T-helper 2 cell treated with Interferon-gamma antibody and Interleukin-4, amounts not matched to agents 100 ng/mL and 5 ng/mL, for 36 hours (primary cell): Measurements from ENCODE around the gene MTPN. TPM values are rescaled to one million over a fixed set of nuclear protein-coding genes. Genes with fewer than 3 reads are reported as not detected.

Experiments
- intact Hi-C: fragments of 100-400 bp; cut with micrococcal nuclease; formaldehyde crosslinking; loops from one replicate; pipeline ENCODE4 v1.15.1; 2023
- total RNA-seq: library from RNA; stranded (reverse); gene quantifications from 2 replicates; pipeline ENCODE4 v1.2.3, GENCODE V29; 2022

The MTPN gene
- total RNA-seq, 1 donor from 2014 or later, result 129 TPM

DNA sequence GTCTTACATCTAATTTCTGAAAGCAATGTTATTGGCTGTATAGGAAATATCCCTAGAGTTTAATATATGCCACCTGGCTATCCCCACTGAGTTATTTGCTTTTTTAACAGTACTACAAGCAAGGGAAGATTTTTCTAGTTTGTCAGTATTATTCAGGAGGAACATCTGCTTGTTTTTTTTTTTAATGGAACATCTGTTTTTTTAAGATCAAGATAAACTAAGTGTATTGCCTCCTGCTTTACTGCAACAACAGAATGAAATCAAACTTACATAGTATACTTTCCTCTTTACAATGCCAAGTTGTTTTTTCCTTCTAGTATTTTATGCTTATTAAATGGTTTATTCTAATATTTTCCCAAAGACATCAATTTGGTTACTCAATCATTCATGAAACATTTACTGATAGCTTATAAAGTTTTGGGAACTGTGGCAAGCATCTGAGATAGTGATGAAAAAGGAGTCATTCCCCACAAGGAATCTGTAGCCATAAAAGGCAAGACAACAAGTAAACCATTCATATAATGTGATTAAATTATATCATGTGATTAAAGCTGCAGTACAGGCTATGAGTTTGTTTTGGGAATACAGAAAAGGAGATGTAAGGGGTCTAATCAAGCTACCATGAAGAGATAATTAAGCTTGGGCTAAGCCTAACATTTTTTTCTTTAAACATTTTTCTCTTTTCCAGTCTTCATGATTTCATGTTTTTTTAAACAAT lies 17.4 kb downstream of the MTPN start:
- intact Hi-C loops, result no loop called here

DNA sequence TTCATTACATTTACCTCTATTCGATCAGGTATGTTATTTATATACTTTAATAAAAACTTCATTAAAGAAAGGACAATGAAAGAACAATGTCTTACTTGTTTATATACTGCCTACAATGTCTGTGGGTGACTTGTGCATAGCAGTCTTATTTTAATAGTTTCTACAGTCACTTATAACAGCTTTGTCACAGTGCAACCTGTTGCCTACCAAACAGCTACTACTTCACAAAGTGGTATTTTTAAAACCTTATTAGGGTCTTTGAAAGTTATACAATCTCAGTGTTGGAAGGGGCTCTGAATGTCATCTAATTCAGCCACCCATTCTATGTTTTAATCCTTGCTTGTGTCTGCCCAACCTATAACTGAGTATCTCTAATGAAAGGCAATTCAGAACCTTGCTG lies 19.0 kb downstream of the MTPN start:
- intact Hi-C loops, result no loop called here

- intact Hi-C loops, result no loop called here
Measured at GRCh38 chr7:135957627-135958026, 19.5 kb downstream of the MTPN start.

- intact Hi-C loops, result no loop called here
Measured at GRCh38 chr7:135956393-135956792, 20.8 kb downstream of the MTPN start.

DNA sequence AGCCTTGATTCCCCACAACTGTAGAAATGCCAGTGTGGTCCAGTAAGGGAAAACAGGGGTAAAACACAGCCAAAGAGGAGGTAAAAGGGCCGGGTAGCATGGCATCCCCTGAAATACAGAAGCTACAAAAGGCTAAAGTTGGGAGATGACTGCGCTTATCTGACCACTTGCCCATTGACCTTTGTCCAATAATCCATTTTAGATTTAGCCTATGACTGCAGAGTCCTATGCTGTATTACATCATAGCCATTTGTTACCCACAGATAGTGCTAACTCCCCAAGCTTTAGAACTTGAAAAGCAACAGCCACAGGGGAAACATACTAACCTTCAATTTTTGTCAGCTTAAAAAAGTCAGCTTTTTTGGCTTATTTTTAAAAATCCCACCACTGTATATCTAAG lies 26.2 kb downstream of the MTPN start:
- intact Hi-C loops, result no loop called here

DNA sequence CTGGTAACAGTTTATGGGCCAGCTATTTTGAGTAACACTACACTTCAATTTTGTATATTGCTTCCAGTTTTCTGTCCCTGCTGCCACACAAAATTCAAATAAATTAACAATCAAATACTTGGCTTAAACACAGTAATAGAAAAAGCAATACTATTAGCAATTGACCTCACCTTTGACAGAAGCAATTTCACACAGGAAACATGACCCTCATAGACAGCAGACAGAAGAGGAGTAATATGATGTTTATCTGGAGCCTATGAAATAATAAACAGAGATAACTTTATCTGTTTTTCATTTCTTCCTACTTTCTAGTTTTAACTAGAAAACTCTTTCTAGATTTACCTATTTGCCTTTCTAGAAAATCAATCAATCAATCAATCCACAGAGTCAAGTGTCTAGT lies 26.7 kb downstream of the MTPN start:
- intact Hi-C loops, result no loop called here

- intact Hi-C loops, result no loop called here
Measured at GRCh38 chr7:135946289-135947055, 30.7 kb downstream of the MTPN start.

- intact Hi-C loops, result no loop called here
Measured at GRCh38 chr7:135944753-135945152, 32.4 kb downstream of the MTPN start.

GRCh38 chr7:135943134-135943879 lies 33.9 kb downstream of the MTPN start:
- intact Hi-C loops, result no loop called here

DNA sequence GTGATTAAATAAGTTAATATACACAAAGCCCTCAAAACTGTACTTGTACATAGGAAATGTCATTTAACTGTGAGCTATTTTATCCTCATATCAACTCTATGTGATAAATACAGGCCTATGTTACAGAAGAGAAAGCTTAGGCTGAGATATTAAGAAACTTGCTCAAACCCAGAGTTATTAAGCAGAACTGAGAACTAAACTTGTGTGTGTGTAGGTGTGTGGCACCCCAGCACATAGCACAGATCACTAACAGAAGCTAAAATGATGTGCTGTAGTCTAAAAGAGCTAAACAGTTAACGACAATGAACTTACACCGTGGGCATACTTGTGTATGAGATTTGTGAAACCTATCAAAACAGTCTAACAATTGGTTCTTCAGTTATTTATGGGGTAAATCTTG lies 34.5 kb downstream of the MTPN start:
- intact Hi-C loops, result no loop called here

DNA sequence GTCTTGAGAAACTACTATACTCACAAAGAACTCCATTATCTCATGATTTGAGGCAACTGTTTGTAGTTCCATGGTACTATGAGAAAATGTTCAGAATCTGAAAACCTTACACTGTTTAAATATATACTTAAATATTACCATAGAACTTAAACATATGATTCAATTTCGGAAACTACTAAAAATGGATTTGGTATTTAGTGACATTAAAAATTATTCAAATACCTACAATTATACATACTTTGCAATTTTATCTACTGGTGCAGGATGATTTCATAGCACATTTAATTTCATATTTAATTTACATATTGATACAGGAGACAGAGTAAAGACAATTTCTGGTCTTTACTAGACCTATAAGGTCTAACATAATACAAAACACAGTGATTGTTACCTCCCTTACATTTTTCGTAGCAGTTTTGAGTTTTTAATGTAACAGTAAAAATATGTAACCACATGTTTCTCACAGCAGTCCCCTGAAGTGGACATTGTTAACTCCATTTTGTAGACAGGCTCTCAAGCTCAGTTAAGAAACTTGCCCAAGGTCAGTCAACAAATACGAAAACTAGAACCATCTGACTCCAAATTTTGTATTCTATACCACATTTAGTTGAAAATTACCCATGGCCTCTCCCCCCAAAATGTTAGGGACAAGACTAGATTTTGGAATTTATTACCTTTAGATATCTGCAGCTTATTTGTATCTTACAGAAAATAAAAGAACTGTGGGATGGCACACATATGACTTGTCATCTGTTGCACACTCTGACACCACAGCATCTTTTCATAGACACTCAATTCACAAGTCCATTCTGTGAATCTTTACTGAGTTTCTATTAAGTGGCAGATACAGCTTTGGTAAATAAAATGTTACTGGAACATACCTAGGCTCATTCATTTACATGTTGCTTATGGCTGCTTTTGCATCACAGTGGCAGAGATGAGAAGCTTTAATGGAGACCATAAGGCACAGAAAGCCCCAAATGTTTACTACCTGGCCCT lies 36.8 kb downstream of the MTPN start:
- intact Hi-C loops, result no loop called here

DNA sequence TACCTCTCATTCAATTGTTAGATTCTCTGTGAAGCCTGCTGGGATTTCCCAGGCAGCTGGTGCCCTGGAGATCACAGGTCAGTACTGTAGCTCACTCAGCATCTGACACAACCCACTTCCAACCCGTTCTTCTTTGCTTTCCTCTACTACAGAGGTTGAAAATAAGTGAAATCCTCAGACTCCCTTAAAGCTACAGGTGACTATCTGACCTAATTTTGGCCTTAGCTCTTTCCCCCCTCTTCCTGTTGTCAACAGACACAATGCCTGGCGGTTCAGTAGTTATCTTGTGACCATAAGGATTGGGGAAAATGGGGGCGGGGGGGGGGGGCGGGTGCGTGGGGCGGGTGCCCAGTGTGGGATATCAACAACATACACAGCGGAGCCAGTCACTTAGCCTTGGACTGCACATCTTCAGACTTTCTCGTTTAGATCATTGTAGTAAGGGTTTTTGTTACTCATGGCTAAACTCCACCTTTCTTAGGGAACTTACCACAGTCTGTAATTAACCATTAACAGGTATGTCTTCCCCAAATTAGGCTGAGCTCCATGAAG lies 37.8 kb downstream of the MTPN start:
- intact Hi-C loops, result no loop called here

- intact Hi-C loops, result no loop called here
Measured at GRCh38 chr7:135938563-135938962, 38.6 kb downstream of the MTPN start.

DNA sequence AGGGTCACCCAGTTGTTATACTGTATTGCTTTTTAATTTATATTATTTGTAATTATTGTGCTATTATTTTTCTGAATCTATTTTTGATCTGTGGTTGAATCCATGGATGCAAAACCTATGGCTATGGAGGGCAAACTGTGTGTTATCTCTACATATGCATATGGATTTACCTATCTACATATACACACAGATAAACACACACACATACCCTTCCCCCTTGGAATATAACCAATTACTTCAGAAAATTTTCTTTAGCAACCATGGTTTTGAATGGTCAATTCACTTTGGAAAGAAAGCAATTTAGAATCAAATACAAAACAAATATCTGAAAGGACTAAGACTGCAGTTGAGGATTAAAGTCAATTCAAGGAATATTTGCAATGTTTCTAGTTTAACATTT lies 39.1 kb downstream of the MTPN start:
- intact Hi-C loops, result no loop called here

- intact Hi-C loops, result no loop called here
Measured at GRCh38 chr7:135936497-135937217, 40.5 kb downstream of the MTPN start.

- intact Hi-C loops, result no loop called here
Measured at GRCh38 chr7:135934651-135935050, 42.5 kb downstream of the MTPN start.

DNA sequence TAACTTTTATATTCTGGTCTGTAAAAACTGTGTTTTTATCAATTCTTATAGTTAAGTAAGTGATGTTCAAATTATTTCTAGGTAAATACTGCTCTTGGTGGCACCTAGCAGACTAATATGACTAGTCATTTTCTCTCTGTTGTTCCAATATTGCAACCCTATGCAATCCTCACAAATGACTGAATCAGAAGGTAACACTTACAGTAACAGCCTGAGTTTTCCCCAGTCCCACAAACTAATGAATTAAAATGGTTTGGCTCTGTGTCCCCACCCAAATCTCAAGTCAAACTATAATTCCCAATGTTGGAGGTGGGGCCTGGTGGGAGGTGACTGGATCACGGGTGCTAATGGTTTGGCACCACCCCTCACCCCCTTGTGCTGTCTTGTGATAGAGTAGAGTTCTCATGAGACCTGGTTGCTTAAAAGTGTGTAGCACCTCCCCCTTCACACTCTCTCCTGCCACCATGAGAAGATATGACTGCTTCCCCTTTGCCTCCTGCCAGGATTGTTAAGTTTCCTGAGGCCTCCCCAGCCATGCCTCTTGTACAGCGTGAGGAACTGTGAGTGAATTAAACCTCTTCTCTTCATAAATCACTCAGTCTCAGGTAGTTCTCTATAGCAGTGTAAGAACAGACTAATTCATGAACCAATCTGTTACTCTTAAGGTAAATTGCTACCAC lies 43.5 kb downstream of the MTPN start:
- intact Hi-C loops, result no loop called here

GRCh38 chr7:135932131-135932530 lies 45.0 kb downstream of the MTPN start:
- intact Hi-C loops, result no loop called here
